ENCODE results near the gene TRIM60.
"Not testable (repeated sequence)": the region's sequence is repeated elsewhere in the genome, so short reads cannot be mapped to it uniquely, and the experiment has no call there.

The TRIM60 gene

DNA sequence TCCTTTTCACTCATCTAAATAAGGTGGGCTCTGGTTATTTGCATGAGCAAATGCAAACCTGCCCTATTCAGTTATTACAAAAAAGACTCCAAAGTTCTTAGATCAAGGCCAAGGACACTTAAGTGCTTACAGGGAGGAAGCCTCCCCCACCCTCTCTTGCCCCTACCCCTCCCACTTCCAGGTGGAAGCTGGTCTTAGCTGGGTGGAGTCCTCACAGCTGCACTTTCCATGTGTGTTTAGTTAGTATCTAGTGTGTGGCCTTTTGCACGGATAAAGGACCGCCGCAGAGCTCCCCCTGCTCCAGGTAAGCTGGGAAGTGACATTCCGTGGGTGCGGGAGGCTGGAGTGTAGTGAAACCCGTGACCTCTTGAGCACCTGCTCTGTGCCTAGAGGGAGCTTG is 21.8 kb downstream of the TRIM60 start, which contains the start of gene TRIM75:
TRIM75 (plus strand) TSS at position 222 of the 400 bp plus-strand sequence. CDS start 5,282 bp downstream, outside the sequence.
- no peak for DNase-seq (ENCODE audit: low read depth)

DNA sequence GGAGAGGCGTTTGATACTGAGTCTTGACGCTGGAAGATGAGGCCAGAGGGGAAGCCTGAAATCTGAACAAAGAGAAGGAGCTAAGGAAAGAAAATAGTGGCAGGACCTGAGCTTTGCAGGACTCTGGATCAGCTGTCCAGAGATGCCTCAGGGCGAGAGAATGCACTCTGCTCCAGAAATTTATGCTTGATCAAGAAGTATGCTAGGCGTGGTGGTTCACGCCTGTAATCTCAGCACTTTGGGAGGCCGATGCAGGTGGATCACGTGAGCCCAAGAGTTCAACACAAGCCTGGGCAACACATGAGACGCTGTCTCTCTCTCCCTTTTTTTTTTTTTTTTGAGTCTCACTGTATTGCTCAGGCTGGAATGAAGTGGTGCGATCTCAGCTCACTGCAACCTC is 23.8 kb downstream of the TRIM60 start:
- no peak for DNase-seq (ENCODE audit: low read depth)

DNA sequence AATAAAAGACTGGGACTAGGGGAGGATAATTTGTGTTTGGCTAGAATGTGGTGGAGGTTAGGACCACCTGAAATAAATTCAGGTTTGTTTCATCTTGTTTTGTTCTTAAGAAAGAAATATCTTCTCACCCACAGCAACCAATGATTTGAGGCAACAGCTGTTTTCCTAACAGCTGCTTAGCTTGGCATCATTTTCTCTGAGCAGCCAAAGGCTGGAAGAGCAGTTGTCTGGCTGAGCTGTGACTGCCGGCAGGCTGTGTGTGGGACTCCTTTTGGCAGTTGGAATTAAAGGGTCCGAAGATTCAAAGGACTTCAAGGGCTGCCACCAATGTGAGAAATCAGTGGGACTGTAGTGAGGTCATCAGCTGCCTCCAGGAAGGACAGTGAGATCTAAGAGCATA is 26.9 kb downstream of the TRIM60 start:
- no peak for DNase-seq (ENCODE audit: low read depth)

DNA sequence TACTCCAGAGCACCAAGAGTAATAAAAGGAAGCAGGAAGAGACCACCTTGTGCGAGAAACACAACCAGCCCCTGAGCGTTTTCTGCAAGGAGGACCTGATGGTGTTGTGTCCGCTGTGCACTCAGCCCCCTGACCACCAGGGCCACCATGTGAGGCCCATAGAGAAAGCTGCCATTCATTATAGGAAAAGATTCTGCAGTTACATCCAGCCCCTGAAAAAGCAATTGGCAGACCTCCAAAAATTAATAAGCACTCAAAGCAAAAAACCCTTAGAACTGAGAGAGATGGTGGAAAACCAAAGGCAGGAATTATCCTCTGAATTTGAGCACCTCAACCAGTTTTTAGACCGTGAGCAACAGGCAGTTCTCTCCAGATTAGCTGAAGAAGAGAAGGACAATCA is 27.6 kb downstream of the TRIM60 start:
- no peak for DNase-seq (ENCODE audit: low read depth)

DNA sequence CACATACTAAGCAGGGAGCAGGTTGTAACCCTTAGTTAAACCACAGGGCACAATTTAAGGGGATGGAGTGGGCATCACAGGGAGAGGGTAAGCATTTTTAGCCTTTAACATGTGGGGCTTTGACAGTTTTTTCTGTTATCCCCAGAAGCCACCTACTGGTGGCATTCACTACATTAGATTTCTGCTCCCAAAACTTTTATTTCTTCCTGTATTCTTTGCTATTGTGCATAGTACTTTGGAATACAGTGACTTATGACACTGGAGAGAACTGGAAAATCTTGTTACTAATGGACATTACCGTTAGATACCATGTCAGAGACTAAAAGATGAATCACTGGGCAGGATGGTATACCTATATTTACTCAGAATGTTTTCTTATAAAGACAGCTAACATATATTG is 29.1 kb downstream of the TRIM60 start:
- DNase-seq (ENCODE audit: low read depth): no peak

DNA sequence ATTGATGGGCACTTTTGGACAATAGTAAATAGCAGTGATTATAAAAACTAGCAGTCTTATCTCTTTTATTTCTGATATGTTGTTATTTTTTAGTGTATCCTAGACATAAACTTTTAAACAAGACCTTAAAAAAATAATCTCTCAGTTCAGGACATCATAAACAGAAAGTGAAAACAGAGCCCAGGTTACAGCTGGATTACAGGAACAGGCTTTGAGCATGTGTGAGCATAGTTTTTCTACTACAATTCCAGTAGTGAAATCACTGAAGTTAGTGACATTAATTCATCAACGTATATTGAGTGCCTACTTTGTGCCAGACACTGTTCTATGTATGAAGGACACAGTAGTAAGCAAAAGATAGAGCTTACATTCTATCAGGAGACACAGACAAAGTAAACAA is 38.8 kb downstream of the TRIM60 start:
- no peak for DNase-seq (ENCODE audit: low read depth)

DNA sequence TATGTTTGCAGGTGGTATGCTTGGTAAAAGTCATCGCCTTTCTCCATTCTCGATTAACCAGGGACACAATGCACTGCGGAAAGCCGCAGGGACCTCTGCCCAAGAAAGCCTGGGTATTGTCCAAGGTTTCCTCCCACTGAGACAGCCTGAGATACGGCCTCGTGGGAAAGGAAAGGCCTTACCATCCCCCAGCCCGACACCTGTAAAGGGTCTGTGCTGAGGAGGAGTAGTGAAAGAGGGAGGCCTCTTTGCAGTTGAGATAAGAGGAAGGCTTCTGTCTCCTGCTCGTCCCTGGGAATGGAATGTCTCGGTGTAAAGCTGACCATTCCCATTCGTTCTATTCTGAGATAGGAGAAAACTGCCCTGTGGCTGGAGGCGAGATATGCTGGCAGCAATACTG is 41.5 kb downstream of the TRIM60 start:
- DNase-seq (ENCODE audit: low read depth): not testable (repeated sequence)

DNA sequence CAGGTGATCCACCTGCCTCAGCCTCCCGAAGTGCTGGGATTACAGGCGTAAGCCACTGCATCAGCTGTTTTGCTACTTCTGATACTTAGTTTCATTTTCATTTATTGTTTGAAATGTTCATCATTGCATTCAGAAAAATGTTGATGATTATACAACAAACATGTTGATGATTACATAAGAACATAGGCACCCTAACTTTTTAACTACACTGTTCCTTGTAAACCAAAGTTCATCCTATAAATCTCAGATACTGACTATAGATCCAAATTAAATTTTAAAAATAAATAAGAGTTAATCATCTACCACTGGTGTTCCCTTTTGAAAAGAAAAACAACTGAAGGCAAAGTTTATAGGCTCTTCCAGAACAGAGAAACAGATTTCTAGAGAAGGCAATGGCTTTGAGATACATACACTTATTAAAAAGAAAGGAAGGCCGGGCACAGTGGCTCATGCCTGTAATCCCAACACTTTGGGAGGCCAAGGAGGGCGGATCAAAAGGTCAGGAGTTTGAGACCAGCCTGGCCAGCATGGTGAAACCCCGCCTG is 45.3 kb downstream of the TRIM60 start:
- DNase-seq (ENCODE audit: low read depth): no peak

DNA sequence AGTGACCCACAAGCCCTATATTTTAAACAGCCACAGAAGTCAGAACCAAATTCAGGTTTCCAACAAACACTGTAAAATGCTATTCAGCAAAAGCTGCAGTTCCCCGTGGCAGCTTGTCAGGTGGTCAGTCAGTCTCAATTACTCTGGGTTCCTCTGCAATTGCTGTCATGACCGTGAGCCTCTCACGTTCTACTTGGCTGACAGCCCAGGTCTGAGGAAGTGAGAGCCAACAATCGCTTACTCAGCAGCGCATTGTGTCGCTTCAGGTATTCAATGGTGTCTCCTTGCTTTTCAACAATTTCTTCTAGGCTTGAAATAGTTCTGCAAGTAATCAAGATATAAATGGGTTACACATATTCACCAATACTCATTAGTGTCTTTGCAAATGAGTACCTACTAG is 47.7 kb downstream of the TRIM60 start:
- DNase-seq (ENCODE audit: low read depth): no peak

DNA sequence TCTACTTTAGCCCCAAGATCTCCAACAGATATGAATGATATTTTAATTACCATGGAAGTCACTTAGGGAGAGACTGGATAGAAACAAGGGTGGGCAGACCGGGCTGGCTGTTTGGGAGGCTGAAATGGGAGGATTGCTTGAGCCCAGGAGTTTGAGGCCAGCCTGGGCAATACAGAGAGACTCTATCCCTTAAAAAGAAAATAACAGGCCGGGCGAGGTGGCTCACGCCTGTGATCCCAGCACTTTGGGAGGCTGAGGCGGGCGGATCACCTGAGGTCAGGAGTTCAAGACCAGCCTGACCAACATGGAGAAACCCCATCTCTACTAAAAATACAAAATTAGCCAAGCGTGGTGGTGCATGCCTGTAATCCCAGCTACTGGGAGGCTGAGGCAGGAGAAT is 53.0 kb downstream of the TRIM60 start:
- not testable (repeated sequence) for DNase-seq (ENCODE audit: low read depth)

DNA sequence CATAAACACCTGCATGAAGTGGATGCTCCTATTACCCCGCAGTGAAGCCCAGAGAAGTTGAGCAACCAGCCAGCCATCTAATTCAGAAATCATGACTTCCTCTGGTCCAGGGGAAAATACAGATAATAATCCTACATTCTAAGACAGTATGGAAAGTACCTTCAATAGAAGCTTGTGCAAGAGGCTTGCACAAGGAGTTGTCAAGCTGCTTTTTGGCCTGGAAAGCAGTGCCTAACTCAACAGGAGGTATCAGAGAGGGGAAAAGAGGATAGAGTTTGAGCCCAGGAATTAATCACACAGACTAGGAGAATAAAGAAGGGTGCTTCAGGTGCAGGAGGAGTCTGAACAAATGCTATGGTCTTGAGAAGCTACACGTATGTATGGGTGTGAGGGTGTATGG is 54.1 kb downstream of the TRIM60 start:
- no peak for DNase-seq (ENCODE audit: low read depth)

DNA sequence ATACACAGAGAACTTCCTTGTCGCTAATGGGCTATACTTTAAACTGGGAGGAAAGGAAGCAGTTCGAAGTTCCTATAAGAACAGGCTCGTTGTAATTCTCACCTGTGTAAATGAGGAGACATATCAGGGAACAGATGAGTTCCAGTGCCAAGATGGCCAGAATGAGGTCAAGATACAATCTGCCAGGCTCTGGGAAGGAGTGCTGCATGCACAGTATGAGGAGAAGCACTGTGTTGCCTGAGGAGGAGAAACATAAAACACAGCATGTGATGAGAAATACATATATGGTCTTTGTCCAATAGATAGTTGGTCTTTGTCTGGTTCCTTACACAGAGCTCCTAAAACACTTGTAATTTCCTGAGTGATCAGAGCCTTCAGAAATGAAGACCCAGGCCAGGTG is 56.6 kb downstream of the TRIM60 start:
- no peak for DNase-seq (ENCODE audit: low read depth)
